ENCODE data around the gene PDLIM1.

The PDLIM1 gene

DNA sequence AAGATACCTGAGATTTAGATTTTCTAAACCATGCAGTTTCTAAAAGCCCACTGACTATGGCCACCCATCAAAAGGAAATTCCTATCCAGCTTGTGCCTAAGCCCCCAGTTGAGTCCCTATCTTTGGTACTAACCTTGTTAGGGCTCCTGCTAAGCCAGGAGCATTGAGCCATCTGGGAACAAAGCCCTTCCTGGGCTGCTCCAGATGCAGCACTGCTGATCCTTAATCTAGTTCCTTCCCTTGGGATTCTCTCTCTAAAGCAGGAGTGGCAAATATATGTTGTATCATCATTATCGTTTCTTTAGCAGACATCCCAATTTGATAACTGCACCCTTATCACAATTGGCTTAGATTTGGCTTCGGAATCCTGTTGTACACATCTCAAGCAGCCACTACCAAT is 24.7 kb upstream of the PDLIM1 start:
- no peak for DNase-seq (ENCODE audit: low read depth in 3 of 3)

DNA sequence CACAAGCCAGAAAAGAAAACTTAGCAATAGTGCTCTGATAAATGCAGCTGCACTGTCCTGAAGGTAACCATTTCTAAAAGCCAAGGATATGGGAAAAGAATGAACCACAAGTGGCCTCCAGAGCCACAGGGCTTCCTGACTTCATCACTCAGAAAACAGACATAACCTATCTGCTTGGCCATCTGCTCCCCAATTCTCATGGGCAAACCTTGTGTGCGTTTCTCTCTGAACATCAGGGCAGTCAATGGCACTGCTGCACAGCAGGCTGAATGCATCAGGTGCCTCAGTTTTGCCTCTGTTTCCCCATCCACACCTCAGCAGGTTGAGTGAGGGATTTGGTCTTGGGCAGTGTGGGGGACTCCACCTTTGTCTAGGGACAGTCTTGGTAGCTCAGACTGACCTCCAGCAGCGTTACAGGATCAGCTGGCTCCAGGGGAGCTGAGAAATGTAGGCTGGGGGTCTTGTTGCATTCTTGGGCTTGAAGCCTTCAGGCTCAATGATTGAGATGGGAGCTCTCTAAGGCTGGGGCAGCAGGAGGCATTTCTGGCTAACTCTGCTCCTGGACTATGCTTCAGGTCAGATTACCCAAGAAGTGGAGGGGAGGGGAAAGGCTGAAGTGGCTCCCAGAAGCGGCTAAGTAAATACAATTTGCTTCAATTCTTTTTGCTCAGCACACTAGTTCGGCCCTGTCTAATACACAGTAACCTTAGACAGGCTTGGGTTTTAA is 23.6 kb upstream of the PDLIM1 start:
- no peak for DNase-seq (ENCODE audit: low read depth in 3 of 3)

DNA sequence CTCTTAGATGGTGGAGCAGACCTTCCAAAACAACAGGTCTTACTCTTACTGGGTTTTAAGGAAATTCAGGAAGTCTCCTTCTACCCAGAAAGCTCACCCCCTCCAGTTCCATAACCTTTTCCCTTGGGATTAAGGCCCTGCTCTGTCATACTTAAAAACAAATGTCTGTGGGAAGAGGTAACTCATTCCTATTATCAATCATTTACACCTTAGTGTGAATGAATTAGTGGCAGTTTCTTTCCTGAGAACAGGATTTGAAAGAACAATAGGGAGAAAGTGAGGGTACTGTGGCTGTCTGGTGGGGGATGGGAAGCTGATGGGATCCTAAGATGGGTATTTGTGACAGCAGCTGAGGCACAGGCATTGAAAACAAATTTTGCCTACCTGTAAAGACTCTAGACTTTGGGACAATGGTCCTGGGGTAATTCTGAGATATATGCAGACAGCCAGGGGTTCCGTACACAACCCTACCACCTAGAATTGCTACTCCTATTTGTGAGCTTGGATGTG is 22.2 kb upstream of the PDLIM1 start:
- DNase-seq (ENCODE audit: low read depth in 3 of 3): no peak

DNA sequence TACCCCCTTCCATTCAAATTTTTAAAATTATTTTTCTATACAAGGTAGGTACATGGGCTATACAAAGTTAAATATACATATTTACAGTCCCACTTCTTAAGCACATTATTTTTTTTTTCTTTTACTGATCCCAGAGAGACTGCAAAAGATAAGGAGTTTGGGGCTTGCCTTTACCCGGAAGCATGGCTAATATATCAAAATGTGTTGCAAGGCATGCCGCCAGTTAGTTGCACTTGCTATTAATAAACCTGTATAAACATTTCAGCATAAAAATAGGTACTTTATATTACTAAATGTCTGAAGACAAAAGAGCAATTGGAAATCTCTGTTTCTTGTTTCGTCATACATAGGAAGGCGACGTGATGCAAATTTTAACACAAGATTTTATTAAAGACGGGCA is 21.5 kb upstream of the PDLIM1 start:
- no peak for DNase-seq (ENCODE audit: low read depth in 3 of 3)

DNA sequence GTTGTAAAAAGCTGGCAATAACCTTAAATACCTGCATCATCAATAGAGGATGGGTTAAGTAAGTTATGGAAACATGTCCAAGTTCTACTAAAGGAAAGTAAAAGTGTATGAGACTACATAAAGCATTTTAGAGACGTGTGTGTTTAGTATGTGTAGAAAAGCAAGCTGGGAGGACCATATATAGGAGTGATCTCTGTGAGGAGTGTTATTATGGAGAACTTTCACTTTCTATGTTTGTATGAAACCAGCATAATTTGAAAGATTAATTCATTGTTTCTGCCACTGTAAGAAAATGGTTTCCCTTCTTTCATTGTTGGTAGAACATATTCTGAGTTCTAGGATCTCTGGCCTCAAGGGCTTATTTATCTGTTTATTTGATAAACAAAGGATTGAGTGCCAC is 19.2 kb upstream of the PDLIM1 start:
- no peak for DNase-seq (ENCODE audit: low read depth in 3 of 3)

DNA sequence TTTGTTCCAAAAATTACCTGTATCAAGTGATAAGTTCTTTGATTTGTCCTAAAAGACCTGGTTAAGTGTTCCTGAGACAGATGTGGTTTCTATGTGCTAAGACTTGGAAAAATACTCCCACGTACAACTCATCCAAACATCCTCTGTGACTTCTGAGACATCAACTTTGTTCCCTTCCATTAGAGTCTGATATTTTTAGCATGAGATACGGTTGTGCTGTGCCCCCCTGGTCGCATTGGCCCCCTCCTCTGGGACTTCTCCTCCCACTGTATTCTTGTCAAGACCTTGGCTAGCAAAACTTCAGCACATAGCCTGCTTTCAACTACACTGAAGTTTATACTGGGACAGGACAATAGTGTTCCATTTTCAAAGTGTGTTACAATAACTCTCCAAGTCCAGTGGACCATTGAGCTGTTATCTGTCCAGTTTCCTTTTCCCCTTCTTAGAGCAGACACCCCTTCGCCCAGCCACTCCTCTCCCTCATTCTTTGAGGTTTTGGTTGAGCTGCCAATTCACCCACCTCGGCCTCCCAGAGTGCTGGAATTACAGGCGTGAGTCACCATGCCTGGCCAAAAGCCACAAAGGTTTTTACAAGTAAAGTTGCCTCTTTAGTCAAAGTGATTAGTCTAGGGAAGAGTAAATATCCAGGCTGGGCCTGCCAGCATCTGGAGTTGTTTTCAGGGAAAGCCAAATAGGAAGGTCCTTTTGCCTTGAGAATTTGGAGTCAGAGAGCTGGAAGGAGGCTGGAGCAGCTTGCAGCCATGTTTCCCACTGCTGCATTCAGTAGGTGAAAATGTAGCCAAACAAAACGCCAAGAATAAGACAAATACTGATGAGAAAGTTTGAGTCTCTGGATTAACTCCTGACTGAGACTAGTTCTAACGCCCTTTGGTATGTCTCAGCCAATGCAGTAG is 17.8 kb upstream of the PDLIM1 start:
- DNase-seq (ENCODE audit: low read depth in 3 of 3): no peak

DNA sequence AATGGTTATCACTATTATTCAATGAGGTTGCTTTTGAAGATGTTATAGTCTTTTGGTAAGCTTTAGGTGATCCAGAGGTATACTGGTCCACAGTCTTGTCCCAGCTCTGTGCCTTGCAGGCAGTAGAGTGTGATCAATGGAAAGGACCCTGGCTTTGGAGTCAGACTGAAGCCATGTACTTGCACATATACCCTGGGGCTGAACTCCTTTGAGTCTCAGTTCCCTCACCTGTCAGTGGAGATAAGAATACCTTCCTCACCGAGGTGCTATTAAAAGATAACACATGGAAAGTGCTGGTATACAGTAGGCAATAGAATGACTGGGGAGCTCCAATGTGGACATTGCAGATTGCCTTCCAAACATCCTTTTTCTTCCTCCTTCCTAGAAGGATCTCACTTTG is 16.0 kb upstream of the PDLIM1 start:
- DNase-seq (ENCODE audit: low read depth in 3 of 3): no peak

DNA sequence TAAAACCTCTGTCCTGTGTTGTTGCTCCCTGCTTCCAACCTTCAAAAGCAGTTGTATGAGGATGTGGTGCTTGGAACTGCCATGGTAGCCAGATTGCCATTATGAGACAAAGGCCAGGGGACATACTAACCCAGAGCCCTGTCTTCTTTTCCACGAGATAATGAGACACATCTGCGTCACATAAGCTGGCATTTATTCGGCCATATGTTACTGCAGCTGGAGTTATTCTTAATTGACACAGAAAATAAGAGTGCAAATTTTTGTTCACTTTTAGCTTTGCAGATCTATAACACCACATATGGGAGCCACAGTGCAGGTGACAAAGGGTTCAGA is 15.5 kb upstream of the PDLIM1 start:
- DNase-seq (ENCODE audit: low read depth in 3 of 3): no peak

DNA sequence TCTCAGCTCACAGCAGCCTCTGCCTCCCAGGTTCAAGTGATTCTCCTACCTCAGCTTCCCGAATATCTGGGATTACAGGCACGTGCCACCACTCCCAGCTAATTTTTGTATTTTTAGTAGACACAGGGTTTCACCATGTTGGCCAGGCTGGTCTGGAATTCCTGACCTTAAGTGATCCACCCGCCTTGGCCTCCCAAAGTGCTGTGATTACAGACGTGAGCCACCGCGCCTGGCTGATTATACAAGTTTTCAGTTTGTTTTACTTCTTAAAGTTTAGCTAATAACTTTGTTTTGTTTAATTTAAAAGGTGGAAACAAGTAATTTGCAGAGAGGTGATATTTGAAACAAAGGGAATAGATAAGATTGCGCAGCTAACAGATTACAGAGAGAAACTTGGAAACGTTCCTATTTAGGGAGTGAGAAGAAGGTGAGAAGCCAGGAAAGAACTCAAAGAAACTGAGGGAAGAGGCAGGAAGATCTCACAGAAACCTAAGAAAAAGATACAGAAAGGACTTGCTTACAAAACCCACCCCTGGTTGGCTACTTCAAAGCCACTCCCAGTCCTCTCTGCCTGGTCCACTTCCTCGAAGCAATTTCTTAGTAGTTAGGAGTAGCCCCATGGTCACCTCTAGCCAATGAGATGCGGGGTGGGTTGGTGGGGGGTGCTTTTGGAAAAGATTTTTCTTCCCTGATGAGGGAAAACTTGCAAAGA is 15.0 kb upstream of the PDLIM1 start:
- no peak for DNase-seq (ENCODE audit: low read depth in 3 of 3)

DNA sequence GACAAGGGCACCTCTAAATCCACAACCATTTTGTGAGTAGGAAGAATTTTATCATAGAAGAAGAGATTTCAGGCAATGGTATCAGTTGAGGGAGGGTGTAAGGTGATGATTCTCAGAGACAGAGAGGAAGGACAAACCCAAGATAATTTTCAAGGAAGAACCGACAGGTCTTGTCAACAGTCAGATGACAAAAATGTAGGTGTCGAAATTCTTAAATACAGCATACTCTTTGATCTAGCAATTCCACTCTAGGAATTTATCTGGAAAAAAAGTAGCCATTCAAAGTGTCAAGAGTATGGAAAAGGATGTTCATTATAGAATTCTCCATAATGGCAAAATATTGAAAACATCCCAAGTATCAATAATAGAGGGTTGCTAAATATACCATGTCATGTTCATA is 14.2 kb upstream of the PDLIM1 start:
- no peak for DNase-seq (ENCODE audit: low read depth in 3 of 3)

DNA sequence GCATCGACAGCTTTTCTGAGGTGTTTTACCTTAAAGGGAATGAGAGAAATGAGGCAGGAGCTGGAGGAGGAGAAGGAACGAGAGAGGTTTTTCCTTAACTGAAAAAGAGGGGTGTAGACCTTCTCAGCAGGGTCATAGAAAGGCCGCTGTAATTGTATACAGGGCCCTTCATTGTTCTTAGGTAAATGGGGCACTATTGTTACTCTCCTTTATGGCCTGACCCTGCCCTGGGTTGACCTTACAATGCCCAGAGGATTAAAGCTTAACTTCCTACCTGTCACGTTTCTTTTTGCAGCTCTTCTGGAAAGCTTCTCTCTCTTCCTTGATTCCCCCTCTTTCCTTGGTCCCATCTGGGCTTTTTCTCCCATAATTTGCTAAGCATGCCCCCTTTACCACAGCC is 13.7 kb upstream of the PDLIM1 start:
- no peak for DNase-seq (ENCODE audit: low read depth in 3 of 3)

DNA sequence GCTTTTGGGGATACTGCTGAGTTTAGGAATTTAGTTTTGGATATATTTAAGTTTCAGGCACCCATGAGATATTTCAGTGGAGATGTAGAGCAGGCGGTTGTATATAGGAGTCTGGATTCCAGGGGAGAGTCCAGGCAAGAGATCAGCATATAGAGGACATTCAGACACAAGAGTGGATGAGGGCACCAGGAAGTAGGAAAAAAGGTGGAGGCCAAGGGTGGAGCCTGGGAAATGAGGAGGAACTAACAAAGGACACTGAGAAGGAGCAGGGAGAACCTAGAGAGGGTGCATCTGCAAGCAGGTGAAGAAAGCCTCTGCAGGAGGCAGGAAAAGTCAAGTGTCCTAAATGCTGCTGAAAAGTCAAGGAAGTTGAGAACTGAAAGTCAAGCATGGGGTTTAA is 13.1 kb upstream of the PDLIM1 start:
- no peak for DNase-seq (ENCODE audit: low read depth in 3 of 3)

DNA sequence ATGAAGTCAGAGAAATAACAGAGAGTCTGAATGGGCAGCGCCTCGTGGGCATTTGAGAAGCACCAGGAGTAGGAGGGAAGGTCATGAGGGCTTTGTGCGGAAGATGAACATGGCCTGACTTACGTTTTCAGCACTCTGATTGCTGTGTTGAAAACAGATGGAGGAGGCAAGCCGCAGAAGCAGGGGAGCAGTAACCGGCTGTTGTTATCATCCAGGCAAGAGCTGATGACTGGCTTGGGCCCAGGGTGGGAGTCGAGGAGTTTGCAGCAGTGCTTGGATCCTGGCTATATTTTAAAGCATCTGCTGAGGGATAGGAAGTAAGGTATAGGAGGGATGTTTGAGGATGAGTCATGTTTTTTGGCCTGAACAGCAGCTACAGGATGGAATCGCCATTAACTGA is 12.7 kb upstream of the PDLIM1 start:
- no peak for DNase-seq (ENCODE audit: low read depth in 3 of 3)

DNA sequence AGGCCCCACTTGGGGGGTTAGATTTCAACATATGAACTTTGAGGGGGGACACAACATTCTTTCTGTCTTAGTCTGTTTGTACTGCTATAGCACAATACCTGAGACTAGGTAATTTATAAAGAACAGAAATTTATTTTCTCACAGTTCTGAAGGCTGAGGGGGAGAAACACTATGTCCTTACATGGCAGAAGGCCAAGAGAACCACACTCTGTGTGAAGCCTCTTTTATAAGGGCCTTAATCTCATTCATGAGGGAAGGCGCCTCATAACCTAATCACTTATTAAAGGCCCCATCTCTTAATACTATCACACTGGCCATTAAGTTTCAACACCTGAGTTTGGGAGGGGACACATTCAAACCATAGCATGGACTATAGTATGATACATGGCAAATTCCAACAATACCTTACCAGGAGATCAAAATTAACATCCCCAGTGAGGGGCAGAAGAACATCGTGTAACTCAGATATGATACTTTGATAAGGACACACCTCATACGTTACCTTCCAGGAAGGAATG is 9.3 kb upstream of the PDLIM1 start:
- no peak for DNase-seq (ENCODE audit: low read depth in 3 of 3)

DNA sequence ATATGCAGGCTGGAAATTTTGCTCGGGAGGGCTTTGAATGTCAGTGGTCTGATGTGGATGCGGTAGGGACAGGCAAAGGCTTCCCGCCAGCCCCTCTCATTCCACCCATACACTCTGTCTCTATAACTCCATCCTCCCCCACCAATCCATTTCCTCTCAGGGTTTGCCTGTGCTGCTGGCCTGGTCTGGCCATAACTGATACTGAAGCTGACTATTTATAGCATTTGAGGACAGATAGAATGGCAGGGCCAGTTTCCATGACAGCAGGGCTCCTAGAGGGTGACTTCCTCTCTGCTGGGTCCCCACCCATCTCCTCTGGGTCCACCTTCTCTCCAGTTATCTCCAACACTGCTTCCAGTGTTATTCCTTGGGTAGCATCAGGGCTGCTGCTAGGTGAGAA is 6.6 kb upstream of the PDLIM1 start:
- no peak for DNase-seq (ENCODE audit: low read depth in 3 of 3)

DNA sequence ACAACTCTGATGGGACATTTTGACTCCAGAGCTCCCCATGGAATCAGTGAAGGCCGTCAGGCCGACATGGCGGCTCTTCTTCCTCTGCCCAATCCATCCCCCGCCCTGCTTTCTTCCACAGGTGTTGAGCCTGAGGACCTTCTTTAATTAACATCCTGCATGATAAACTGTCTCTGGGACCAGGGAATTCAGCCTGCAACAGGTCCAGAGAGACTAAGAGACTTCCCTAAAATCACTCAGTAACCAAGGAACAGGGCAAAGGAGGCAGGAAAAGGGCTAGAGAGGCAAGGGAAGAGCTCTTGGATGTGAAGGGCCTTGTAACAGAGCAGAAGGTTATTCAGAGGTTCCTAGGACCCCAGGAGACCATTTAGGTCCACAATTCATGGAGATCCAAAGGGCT is 6.0 kb upstream of the PDLIM1 start:
- DNase-seq (ENCODE audit: low read depth in 3 of 3): no peak

DNA sequence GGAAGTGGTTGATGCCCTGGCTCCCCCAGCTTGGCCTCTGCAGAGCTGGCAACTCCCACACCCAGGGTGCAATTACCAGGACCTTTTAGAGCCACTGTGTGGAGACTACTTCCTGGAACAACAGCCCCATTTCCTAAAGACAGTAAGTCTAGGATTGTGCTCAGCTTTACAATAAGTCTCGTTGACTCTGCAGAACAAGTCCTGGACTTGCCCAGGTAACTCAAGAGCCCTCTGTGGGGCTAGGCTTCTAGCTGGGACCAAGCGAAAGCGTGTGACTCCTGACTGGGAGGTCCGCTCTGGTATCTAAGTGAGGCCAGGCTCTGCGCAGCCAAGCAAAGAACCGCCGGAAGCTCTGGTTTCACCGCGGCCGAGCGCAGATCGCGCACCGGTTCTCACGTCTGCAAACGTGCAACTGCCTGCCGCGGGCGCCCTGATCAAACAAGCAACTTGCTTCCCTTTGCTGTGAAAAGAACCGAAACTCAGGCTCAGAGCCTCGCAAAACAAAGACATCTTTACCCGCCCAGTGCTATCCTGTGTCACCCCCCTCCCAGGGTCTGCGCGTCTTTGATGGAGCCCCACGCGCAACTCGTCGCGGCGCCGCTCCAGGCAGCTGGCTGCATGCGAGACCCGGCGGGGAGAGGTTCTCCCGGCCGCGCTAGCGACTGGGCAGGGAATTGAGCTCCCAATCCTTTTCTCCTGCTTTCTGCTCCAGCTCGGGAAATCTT is 4.4 kb upstream of the PDLIM1 start:
- DNase-seq (ENCODE audit: low read depth in 3 of 3): no peak

DNA sequence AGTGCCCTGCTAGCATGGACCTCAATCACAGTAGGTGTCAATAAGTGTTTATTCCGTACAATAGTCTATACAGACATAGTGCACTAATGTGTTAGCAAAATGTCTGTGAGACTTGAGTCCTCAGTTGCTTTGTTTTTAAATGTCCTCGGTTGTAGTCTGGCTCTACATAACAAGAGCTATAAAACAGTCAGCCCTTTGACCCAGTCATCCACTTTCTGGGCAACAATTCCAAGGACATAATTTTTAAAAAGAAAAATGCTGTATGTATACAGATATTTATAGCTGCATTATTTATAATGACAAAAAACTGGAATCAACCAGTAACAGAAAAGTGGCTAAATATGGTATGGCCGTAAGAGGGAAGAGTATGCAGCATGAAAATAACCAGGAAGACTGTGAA is 2.8 kb upstream of the PDLIM1 start:
- no peak for DNase-seq (ENCODE audit: low read depth in 3 of 3)

DNA sequence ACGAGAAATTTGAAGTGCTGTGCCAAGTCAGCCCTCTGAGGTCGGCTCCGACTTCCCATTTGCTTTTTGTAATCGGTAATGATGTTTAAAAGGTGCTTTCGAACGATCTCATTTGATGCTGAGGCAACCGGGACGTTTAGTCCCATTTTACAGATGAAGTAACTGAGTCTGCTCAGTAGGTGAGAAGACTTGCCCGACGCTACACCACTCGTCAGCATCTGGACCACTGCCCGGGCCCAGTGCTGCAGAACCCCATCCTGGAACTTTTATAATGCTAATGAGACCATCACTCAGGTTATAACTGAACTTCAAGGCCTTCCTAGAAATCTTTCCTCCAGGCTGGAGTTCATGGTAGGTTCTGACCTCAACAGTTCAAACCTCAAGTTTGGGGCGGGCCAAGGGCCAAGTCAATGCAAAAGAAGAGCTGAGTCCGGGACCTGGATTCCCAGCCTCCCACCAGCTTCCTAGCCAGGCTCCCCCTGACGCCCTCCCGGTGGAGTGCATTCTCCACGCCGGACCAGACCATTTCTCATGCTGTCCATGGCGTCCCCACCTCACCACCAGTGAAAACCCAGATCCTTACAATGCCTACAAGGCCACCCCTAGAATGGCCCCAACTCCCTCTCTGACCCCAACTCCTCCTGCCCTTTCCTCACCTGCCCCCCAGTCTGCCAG is 699 bp upstream of the PDLIM1 start:
- DNase-seq (ENCODE audit: low read depth in 3 of 3): no peak

DNA sequence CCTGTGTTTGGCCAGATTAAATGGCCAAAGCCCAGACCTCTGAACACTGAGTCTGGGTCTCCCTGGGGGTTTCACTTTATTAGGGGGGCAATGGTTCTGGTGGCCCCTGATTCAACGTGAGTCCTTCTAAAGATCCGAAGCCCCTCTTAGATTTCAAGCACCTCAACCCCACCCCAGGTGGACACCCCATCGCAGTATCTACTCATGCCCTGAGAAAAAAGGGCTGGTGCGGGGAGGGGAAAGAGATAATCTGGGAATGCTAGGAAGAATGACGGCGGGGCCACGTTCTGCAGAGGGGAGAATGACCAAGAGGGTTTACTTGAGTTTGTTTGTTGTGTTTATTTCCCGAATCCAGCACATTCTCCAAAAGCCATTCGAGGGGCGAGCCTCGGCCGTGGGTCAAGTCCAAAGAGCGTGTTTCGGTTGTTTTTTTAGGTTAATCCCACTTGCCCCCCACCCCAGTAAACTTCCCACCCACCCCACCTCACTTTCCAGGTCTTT is 832 bp downstream of the PDLIM1 start:
- DNase-seq (ENCODE audit: low read depth in 3 of 3): no peak
